IMR-90 (cell line): ENCODE measurements around the gene SPRR3. TPM values are rescaled to one million over a fixed set of nuclear protein-coding genes. Genes with fewer than 3 reads are reported as not detected.
"Not testable (repeated sequence)": the region's sequence is repeated elsewhere in the genome, so short reads cannot be mapped to it uniquely, and the experiment has no call there.

Experiments used
- ATAC-seq: fragments of 200-7000 bp; cut with Tn5 transposase; 2 replicates; pipeline ENCODE4 v1.9.1; 2020; ENCODE audit warnings: low read depth, mild to moderate bottlenecking, moderate library complexity
- BruUV-seq: library from RNA; stranded (reverse); fragments of 400-500 nt; replicated peaks from 2 replicates; lab custom pipeline; 2021; lab: Mats Ljungman, UMichigan
- CTCF ChIA-PET: fragments of 300-600 bp; formaldehyde crosslinking; extraction: SDS; loops from one replicate; lab custom pipeline; 2021; ENCODE audit warnings: antibody characterized with exemption; lab: Yijun Ruan, JAX
- POLR2A ChIA-PET: fragments of 300-600 bp; sonication (Branson Sonifier 250); formaldehyde crosslinking; loops from one replicate; lab custom pipeline; 2022; ENCODE audit warnings: antibody characterized with exemption; ENCODE audit not compliant: unreplicated experiment; lab: Charles Lee
- DNase-seq: peaks from one replicate; pipeline ENCODE4 v3.0.0; 2013
- H2AFZ ChIP-seq: replicated peaks from 2 replicates; pipeline ENCODE3; 2013; ENCODE audit warnings: low read length, mild to moderate bottlenecking; ENCODE audit not compliant: poor library complexity
- H2AK5ac ChIP-seq: 2 replicates; pipeline ENCODE4 v1.6.1; 2013; ENCODE audit warnings: low read depth, low read length, inconsistent platforms
- H2AK9ac ChIP-seq: replicated peaks from 2 replicates; pipeline ENCODE3; 2013; ENCODE audit warnings: mild to moderate bottlenecking, low read depth, low read length, moderate library complexity; ENCODE audit not compliant: poor library complexity
- H2BK120ac ChIP-seq: 2 replicates; pipeline ENCODE4 v1.6.1; 2013; ENCODE audit warnings: low read depth, low read length, inconsistent platforms
- H2BK15ac ChIP-seq: 3 replicates; pipeline ENCODE4 v1.6.1; 2013; ENCODE audit warnings: low read depth, low read length, inconsistent platforms
- H2BK20ac ChIP-seq: 2 replicates; pipeline ENCODE4 v1.6.1; 2013; ENCODE audit warnings: low read depth, mild to moderate bottlenecking, inconsistent platforms, low read length, moderate library complexity
- H2BK5ac ChIP-seq: 2 replicates; pipeline ENCODE4 v1.6.1; 2013; ENCODE audit warnings: mild to moderate bottlenecking, low read depth, low read length, inconsistent platforms; ENCODE audit not compliant: poor library complexity, severe bottlenecking
- H3K14ac ChIP-seq: replicated peaks from 2 replicates; pipeline ENCODE4 v1.6.1; 2013; ENCODE audit warnings: low read depth, low read length, inconsistent platforms
- H3K18ac ChIP-seq: 2 replicates; pipeline ENCODE4 v1.6.1; 2013; ENCODE audit warnings: low read depth, low read length, control low read depth
- H3K23ac ChIP-seq: 2 replicates; pipeline ENCODE4 v1.6.1; 2013; ENCODE audit warnings: low read depth, low read length, inconsistent platforms
- H3K27ac ChIP-seq: 2 replicates; pipeline ENCODE4 v1.5.1; 2013; ENCODE audit warnings: mild to moderate bottlenecking, control low read depth, low read length; ENCODE audit not compliant: insufficient read depth
- H3K27me3 ChIP-seq: 2 replicates; pipeline ENCODE4 v1.6.1; 2013; ENCODE audit warnings: low read length; ENCODE audit not compliant: control insufficient read depth, insufficient read depth
- H3K36me3 ChIP-seq: 2 replicates; pipeline ENCODE4 v1.6.1; 2013; ENCODE audit warnings: low read length, mixed read lengths; ENCODE audit not compliant: control insufficient read depth, insufficient read depth
- H3K4ac ChIP-seq: 2 replicates; pipeline ENCODE4 v1.6.1; 2013; ENCODE audit warnings: low read depth, low read length, inconsistent platforms
- H3K4me1 ChIP-seq: 2 replicates; pipeline ENCODE4 v1.6.1; 2013; ENCODE audit warnings: low read length, mixed read lengths; ENCODE audit not compliant: control insufficient read depth, insufficient read depth
- H3K4me2 ChIP-seq: 2 replicates; pipeline ENCODE4 v1.6.1; 2013; ENCODE audit warnings: low read depth, mild to moderate bottlenecking, control low read depth, low read length, moderate library complexity
- H3K4me3 ChIP-seq: 2 replicates; pipeline ENCODE4 v1.5.1; 2013; ENCODE audit warnings: low read depth, mild to moderate bottlenecking, control low read depth, low read length, moderate library complexity; ENCODE audit not compliant: insufficient read depth
- H3K56ac ChIP-seq: 2 replicates; pipeline ENCODE4 v1.6.1; 2013; ENCODE audit warnings: low read length, inconsistent platforms; ENCODE audit not compliant: insufficient read depth; ENCODE audit errors: extremely low read depth
- H3K79me1 ChIP-seq, 2 experiments: 2 replicates each; pipeline ENCODE4 v1.6.1; 2013; ENCODE audit warnings: low read length in 2 of 2, inconsistent platforms in 1 of 2, low read depth in 1 of 2
- H3K9ac ChIP-seq: 2 replicates; pipeline ENCODE4 v1.6.1; 2013; ENCODE audit warnings: low read depth, low read length, control low read depth
- H3K9me1 ChIP-seq: 2 replicates; pipeline ENCODE4 v1.6.1; 2013; ENCODE audit warnings: low read length, inconsistent platforms; ENCODE audit not compliant: insufficient read depth
- H3K9me3 ChIP-seq: 2 replicates; pipeline ENCODE4 v1.6.1; 2013; ENCODE audit warnings: low read length; ENCODE audit not compliant: control insufficient read depth, insufficient read depth
- H4K20me1 ChIP-seq: 2 replicates; pipeline ENCODE4 v1.6.1; 2013; ENCODE audit warnings: low read length, inconsistent platforms; ENCODE audit not compliant: insufficient read depth
- H4K5ac ChIP-seq: 2 replicates; pipeline ENCODE4 v1.6.1; 2013; ENCODE audit warnings: mild to moderate bottlenecking, low read depth, low read length, control low read depth
- H4K8ac ChIP-seq, 2 experiments: 2 replicates each; pipeline ENCODE4 v1.6.1; 2013; ENCODE audit warnings: low read depth in 2 of 2, low read length in 2 of 2, control low read depth in 1 of 2, inconsistent platforms in 1 of 2
- H4K91ac ChIP-seq: 2 replicates; pipeline ENCODE4 v1.6.1; 2013; ENCODE audit warnings: low read depth, low read length, inconsistent platforms; ENCODE audit not compliant: insufficient read depth
- MAFK ChIP-seq: IDR thresholded peaks from 2 replicates; pipeline ENCODE4 v1.6.1; 2012; ENCODE audit warnings: low read depth, low read length, improper control_type of control experiment
- WGBS, 2 experiments: methylation state at CpG; one replicate each; pipeline versions ENCODE4 v1.1.5 to v1.1.7; 2013; ENCODE audit warnings: missing lambda C conversion rate in 2 of 2; ENCODE audit not compliant: insufficient read length in 1 of 2; ENCODE audit errors: extremely low coverage in 2 of 2; 5-methylcytosine and 5-hydroxymethylcytosine counted together
- dilution Hi-C: fragments of 300-500 bp; cut with HindIII; formaldehyde crosslinking; loops from one replicate; pipeline ENCODE4 v1.14.3; 2018; ENCODE audit warnings: low sequenced_read_pairs; ENCODE audit not compliant: unreplicated experiment
- in situ Hi-C: fragments of 300-500 bp; cut with MboI; formaldehyde crosslinking; loops from 3 replicates; pipeline ENCODE4 v1.14.3; 2019; ENCODE audit warnings: low sequenced_read_pairs, inconsistent platforms, mixed read lengths
- intact Hi-C: fragments of 100-400 bp; cut with micrococcal nuclease; formaldehyde crosslinking; loops from 2 replicates; pipeline ENCODE4 v1.10.0; 2022
- polyA plus RNA-seq, 3 experiments: library from polyadenylated mRNA; depleted of rRNA; stranded (reverse); fragments of >200 nt; gene quantifications; 2 replicates each; pipeline ENCODE4 v1.2.3, GENCODE V29; 2012; ENCODE audit warnings: low replicate concordance in 1 of 3
- total RNA-seq: library from RNA; depleted of rRNA; stranded (reverse); fragments of >200 nt; gene quantifications from 2 replicates; pipeline ENCODE4 v1.2.3, GENCODE V29; 2012

The SPRR3 gene
- total and polyA plus RNA-seq, 2 of the 4 experiments (the other 2 are of a cell fraction): not detected

- POLR2A ChIA-PET, H3K4me1 ChIP-seq, ATAC-seq, in situ Hi-C loops, H2AFZ ChIP-seq, H2BK20ac ChIP-seq, H3K27me3 ChIP-seq, DNase-seq, H2BK5ac ChIP-seq, H3K4ac ChIP-seq, intact Hi-C loops, H3K23ac ChIP-seq, H2AK9ac ChIP-seq, H3K27ac ChIP-seq, H2AK5ac ChIP-seq, H3K9ac ChIP-seq, H3K79me1 ChIP-seq, H4K5ac ChIP-seq, CTCF ChIA-PET, H3K14ac ChIP-seq, H4K8ac ChIP-seq, H3K56ac ChIP-seq, H2BK15ac ChIP-seq, dilution Hi-C loops, H3K9me3 ChIP-seq, H3K36me3 ChIP-seq, H3K4me2 ChIP-seq, H3K18ac ChIP-seq, BruUV-seq, H4K20me1 ChIP-seq, H3K9me1 ChIP-seq, H3K4me3 ChIP-seq, H2BK120ac ChIP-seq, H4K91ac ChIP-seq: not testable (repeated sequence)
- WGBS, 2 experiments: 60% methylated on average over 5 of the region's 8 CpGs; no CpG with 5 or more reads in 1 of the 2 experiments
- peak; percentile 51 for TF ChIP-seq MAFK
Measured at GRCh38 chr1:153011235-153011758, 9.7 kb downstream of the SPRR3 start.

GRCh38 chr1:153021829-153022228, 20.3 kb downstream of the SPRR3 start:
- in situ Hi-C loops, H4K5ac ChIP-seq, intact Hi-C loops, H3K4ac ChIP-seq, H3K27me3 ChIP-seq, H4K20me1 ChIP-seq, H3K79me1 ChIP-seq, H2BK5ac ChIP-seq, H3K56ac ChIP-seq, BruUV-seq, H2BK15ac ChIP-seq, POLR2A ChIA-PET, H3K23ac ChIP-seq, H3K9me3 ChIP-seq, H2AFZ ChIP-seq, H3K9me1 ChIP-seq, dilution Hi-C loops, H3K14ac ChIP-seq, H3K4me3 ChIP-seq, H2BK20ac ChIP-seq, H4K91ac ChIP-seq, H3K18ac ChIP-seq, H2BK120ac ChIP-seq, H3K4me1 ChIP-seq, DNase-seq, H4K8ac ChIP-seq, H3K4me2 ChIP-seq, H3K9ac ChIP-seq, H3K36me3 ChIP-seq, H2AK5ac ChIP-seq, CTCF ChIA-PET, ATAC-seq, H2AK9ac ChIP-seq, H3K27ac ChIP-seq: not testable (repeated sequence)
- no CpG with 5 or more reads among the region's 2 CpGs for WGBS, 2 experiments
